H9 (cell line): ENCODE measurements around the gene VASN. TPM values are rescaled to one million over a fixed set of nuclear protein-coding genes. Genes with fewer than 3 reads are reported as not detected.

ENCODE experiments used
- DNase-seq: peaks from one replicate; pipeline ENCODE4 v3.0.0-alpha.2; 2017
- H2AFZ ChIP-seq: one replicate; pipeline ENCODE4 v1.6.1; 2013; ENCODE audit warnings: mild to moderate bottlenecking, low read length, control low read depth, moderate library complexity
- H2AK5ac ChIP-seq: 2 replicates; pipeline ENCODE4 v1.6.1; 2013; ENCODE audit warnings: low read length, control low read depth, mixed read lengths; ENCODE audit not compliant: insufficient read length
- H2BK120ac ChIP-seq: one replicate; pipeline ENCODE4 v1.6.1; 2013; ENCODE audit warnings: low read depth, mild to moderate bottlenecking, low read length, control low read depth, inconsistent platforms; ENCODE audit not compliant: poor library complexity, severe bottlenecking
- H2BK12ac ChIP-seq: 2 replicates; pipeline ENCODE4 v1.6.1; 2013; ENCODE audit warnings: low read length, control low read depth, mixed read lengths, low read depth; ENCODE audit not compliant: insufficient read length
- H2BK15ac ChIP-seq: 2 replicates; pipeline ENCODE4 v1.6.1; 2013; ENCODE audit warnings: low read depth, low read length, control low read depth
- H2BK20ac ChIP-seq: one replicate; pipeline ENCODE4 v1.6.1; 2013; ENCODE audit warnings: low read depth, mild to moderate bottlenecking, low read length, control low read depth, inconsistent platforms; ENCODE audit not compliant: poor library complexity, severe bottlenecking
- H2BK5ac ChIP-seq: 2 replicates; pipeline ENCODE4 v1.6.1; 2013; ENCODE audit warnings: low read length, control low read depth, mixed read lengths; ENCODE audit not compliant: insufficient read length
- H3K14ac ChIP-seq: 2 replicates; pipeline ENCODE4 v1.6.1; 2013; ENCODE audit warnings: low read length, control low read depth; ENCODE audit not compliant: insufficient read depth
- H3K18ac ChIP-seq: 2 replicates; pipeline ENCODE4 v1.6.1; 2013; ENCODE audit warnings: low read depth, mild to moderate bottlenecking, mixed read lengths, low read length, control low read depth; ENCODE audit not compliant: insufficient read length
- H3K23ac ChIP-seq: 2 replicates; pipeline ENCODE4 v1.6.1; 2013; ENCODE audit warnings: low read length, control low read depth, mixed read lengths, low read depth; ENCODE audit not compliant: insufficient read length
- H3K23me2 ChIP-seq: 2 replicates; pipeline ENCODE4 v1.6.1; 2013; ENCODE audit warnings: low read depth, mild to moderate bottlenecking, mixed read lengths, low read length, control low read depth; ENCODE audit not compliant: insufficient read length, poor library complexity, severe bottlenecking
- H3K27ac ChIP-seq: 2 replicates; pipeline ENCODE4 v1.5.1; 2013; ENCODE audit warnings: low read length, control low read depth, mixed read lengths, low read depth; ENCODE audit not compliant: insufficient read length
- H3K27me3 ChIP-seq: 2 replicates; pipeline ENCODE4 v1.6.1; 2013; ENCODE audit warnings: low read length, control low read depth, inconsistent platforms; ENCODE audit not compliant: insufficient read depth
- H3K4ac ChIP-seq: 2 replicates; pipeline ENCODE4 v1.6.1; 2013; ENCODE audit warnings: low read depth, mild to moderate bottlenecking, control low read depth, inconsistent platforms, low read length, moderate library complexity
- H3K4me1 ChIP-seq: 2 replicates; pipeline ENCODE4 v1.6.1; 2013; ENCODE audit warnings: low read length, control low read depth, inconsistent platforms; ENCODE audit not compliant: insufficient read depth
- H3K4me2 ChIP-seq: 2 replicates; pipeline ENCODE4 v1.6.1; 2013; ENCODE audit warnings: low read length, control low read depth, mixed read lengths; ENCODE audit not compliant: insufficient read length, insufficient read depth
- H3K56ac ChIP-seq: 2 replicates; pipeline ENCODE4 v1.6.1; 2013; ENCODE audit warnings: low read depth, mild to moderate bottlenecking, mixed read lengths, low read length, control low read depth; ENCODE audit not compliant: insufficient read length
- H3K79me1 ChIP-seq: 2 replicates; pipeline ENCODE4 v1.6.1; 2013; ENCODE audit warnings: low read depth, mild to moderate bottlenecking, moderate library complexity, low read length, control low read depth, inconsistent platforms; ENCODE audit not compliant: insufficient read depth, poor library complexity, severe bottlenecking
- H3K79me2 ChIP-seq: 2 replicates; pipeline ENCODE4 v1.6.1; 2013; ENCODE audit warnings: low read length, control low read depth, inconsistent platforms; ENCODE audit not compliant: insufficient read depth
- H3K9ac ChIP-seq: 2 replicates; pipeline ENCODE4 v1.6.1; 2013; ENCODE audit warnings: low read length, control low read depth, mixed read lengths; ENCODE audit not compliant: insufficient read length; ENCODE audit errors: extremely low read depth
- H3K9me3 ChIP-seq: one replicate; pipeline ENCODE4 v1.6.1; 2013; ENCODE audit warnings: low read depth, low read length, inconsistent platforms; ENCODE audit not compliant: control insufficient read depth
- H3T11ph ChIP-seq: one replicate; pipeline ENCODE4 v1.6.1; 2013; ENCODE audit warnings: mild to moderate bottlenecking, low read length, control low read depth, inconsistent platforms
- H4K20me1 ChIP-seq: one replicate; pipeline ENCODE4 v1.6.1; 2013; ENCODE audit not compliant: control insufficient read depth, insufficient read length, insufficient read depth
- H4K5ac ChIP-seq: 2 replicates; pipeline ENCODE4 v1.6.1; 2013; ENCODE audit warnings: low read depth, mild to moderate bottlenecking, mixed read lengths, low read length, control low read depth; ENCODE audit not compliant: insufficient read length
- H4K8ac ChIP-seq: replicated peaks from 2 replicates; pipeline ENCODE4 v1.6.1; 2013; ENCODE audit warnings: low read length, control low read depth, mixed read lengths, low read depth; ENCODE audit not compliant: insufficient read length
- H4K91ac ChIP-seq: 2 replicates; pipeline ENCODE4 v1.6.1; 2013; ENCODE audit warnings: low read depth, mild to moderate bottlenecking, moderate library complexity, mixed read lengths, low read length, control low read depth; ENCODE audit not compliant: insufficient read length
- H3K27ac Mint-ChIP-seq, 3 experiments: 2 replicates in 2 of 3; 3 replicates in 1 of 3; pipeline ENCODE4 v1.8.0; 2020 to 2021; ENCODE audit warnings: mixed read lengths in 3 of 3, mild to moderate bottlenecking in 1 of 3, moderate library complexity in 1 of 3
- H3K27me3 Mint-ChIP-seq: 2 replicates; pipeline ENCODE4 v1.8.0; 2021; ENCODE audit warnings: low read depth, mild to moderate bottlenecking, moderate library complexity, mixed read lengths
- H3K36me3 Mint-ChIP-seq, 3 experiments: 2 replicates in 2 of 3; 3 replicates in 1 of 3; pipeline ENCODE4 v1.8.0; 2020 to 2021; ENCODE audit warnings: low read depth in 3 of 3, mixed read lengths in 3 of 3; ENCODE audit not compliant: insufficient read depth in 1 of 3
- H3K4me1 Mint-ChIP-seq, 2 experiments: 2 replicates each; pipeline ENCODE4 v1.8.0; 2020; ENCODE audit warnings: mixed read lengths in 2 of 2
- H3K4me3 Mint-ChIP-seq, 2 experiments: 2 replicates in 1 of 2; 3 replicates in 1 of 2; pipeline ENCODE4 v1.8.0; 2020 to 2021; ENCODE audit warnings: mild to moderate bottlenecking in 2 of 2, mixed read lengths in 2 of 2, moderate library complexity in 1 of 2
- H3K9me3 Mint-ChIP-seq, 2 experiments: 2 replicates in 1 of 2; 3 replicates in 1 of 2; pipeline ENCODE4 v1.8.0; 2020; ENCODE audit warnings: mild to moderate bottlenecking in 2 of 2, mixed read lengths in 2 of 2, moderate library complexity in 1 of 2
- CTCF ChIP-seq: fragments of 200-600 bp; sonication (generic); conservative IDR thresholded peaks from 3 replicates; pipeline ENCODE4 v1.8.0; 2021; ENCODE audit warnings: antibody characterized with exemption, mild to moderate bottlenecking
- WGBS: extraction: QIAGEN DNeasy Blood & Tissue Kit; methylation state at CpG from one replicate; pipeline ENCODE4 v1.1.7; 2013; ENCODE audit warnings: missing lambda C conversion rate, low lambda C conversion rate, mixed read lengths; ENCODE audit not compliant: insufficient read length; ENCODE audit errors: extremely low coverage; 5-methylcytosine and 5-hydroxymethylcytosine counted together
- total RNA-seq: library from RNA; stranded (reverse); gene quantifications from 2 replicates; pipeline ENCODE4 v1.2.1, GENCODE V29; 2021

The VASN gene
- total RNA-seq, 1 experiment from 2014 or later, result 11.0 TPM

- Histone ChIP-seq H3K9me3 (no peaks in the 10 kb centered on the region), H2AK5ac (no peak overlapping the region), H3T11ph (no peak overlapping the region), H2BK15ac (no peak overlapping the region), H3K9ac (no peak overlapping the region), H3K4me1 (no peaks in the 10 kb centered on the region), H2BK120ac (no peak overlapping the region), H3K27me3 (no peaks in the 10 kb centered on the region), H4K91ac (no peak overlapping the region), H4K5ac (no peak overlapping the region), H3K79me1 (no peaks in the 10 kb centered on the region), H3K79me2 (no peaks in the 10 kb centered on the region), H2BK12ac (no peak overlapping the region), H3K18ac (no peak overlapping the region), H3K4me2 (no peak overlapping the region), H3K4ac (no peak overlapping the region), H2BK20ac (no peak overlapping the region), H2AFZ (no peak overlapping the region), H3K27ac (no peak overlapping the region), H4K8ac (no peak overlapping the region), H3K23ac (no peak overlapping the region), H3K14ac (no peak overlapping the region), H3K23me2 (no peaks in the 10 kb centered on the region), H2BK5ac (no peak overlapping the region), H4K20me1 (no peaks in the 10 kb centered on the region), H3K56ac (no peak overlapping the region)
- Mint-ChIP-seq H3K4me1 (no peaks in the 10 kb centered on the region), H3K27ac (no peak overlapping the region), H3K9me3 (no peaks in the 10 kb centered on the region), H3K27me3 (no peaks in the 10 kb centered on the region), H3K36me3 (no peaks in the 10 kb centered on the region; a peak in 1 of 7 replicates), H3K4me3 (no peak overlapping the region)
- WGBS, result no CpG with 5 or more reads among the region's 10 CpGs
- no peak for DNase-seq
- no peak for TF ChIP-seq CTCF
Observed at GRCh38 chr16:4365014-4365406, 6.6 kb upstream of the VASN start.
